SK-N-SH (cell line): ENCODE data around the gene USF3. TPM values are rescaled to one million over a fixed set of nuclear protein-coding genes. Genes with fewer than 3 reads are reported as not detected.

ENCODE experiments used
- CTCF ChIA-PET: fragments of 300-600, 350-600 bp; formaldehyde crosslinking; extraction: SDS; loops from one replicate; lab custom pipeline; 2021; lab: Yijun Ruan, JAX
- POLR2A ChIA-PET: fragments of 350-600 bp; sonication (Branson Sonifier 250); formaldehyde crosslinking; extraction: SDS; loops from one replicate; lab custom pipeline; 2020; ENCODE audit warnings: antibody characterized with exemption, inconsistent platforms; lab: Yijun Ruan, JAX
- DNase-seq: peaks from one replicate; pipeline ENCODE4 v3.0.0; 2012
- H2AFZ ChIP-seq: fragments of 200-600 bp; sonication (generic); 2 replicates; pipeline ENCODE4 v1.8.1; 2016; ENCODE audit warnings: antibody characterized with exemption, mild to moderate bottlenecking, low read depth
- H3F3A ChIP-seq: fragments of 200-600 bp; sonication (generic); replicated peaks from 2 replicates; pipeline ENCODE3; 2016; ENCODE audit warnings: antibody characterized with exemption, mild to moderate bottlenecking; ENCODE audit not compliant: insufficient read depth
- H3K27ac ChIP-seq, 2 experiments: fragments of 200-500 bp in 1 of 2; fragments of 200-600 bp in 1 of 2; sonication (Bioruptor generic) in 1 of 2; sonication (generic), shearing (Covaris generic) in 1 of 2; 2 replicates each; pipeline versions ENCODE4 v1.5.1 to v1.6.1; 2014 to 2016; ENCODE audit warnings: low read depth in 2 of 2, inconsistent platforms in 1 of 2, low read length in 1 of 2, mild to moderate bottlenecking in 1 of 2, mixed read lengths in 1 of 2
- H3K27me3 ChIP-seq: fragments of 200-600 bp; sonication (generic), shearing (Covaris generic); 2 replicates; pipeline ENCODE4 v1.6.1; 2016; ENCODE audit warnings: mixed run types; ENCODE audit not compliant: insufficient read depth
- H3K36me3 ChIP-seq, 2 experiments: fragments of 200-500 bp in 1 of 2; fragments of 200-600 bp in 1 of 2; sonication (Bioruptor generic) in 1 of 2; sonication (generic) in 1 of 2; replicated peaks in 1 of 2; 2 replicates each; pipeline versions ENCODE3 to v1.5.1; 2014 to 2016; ENCODE audit warnings: low read length in 1 of 2, mild to moderate bottlenecking in 1 of 2; ENCODE audit not compliant: insufficient read depth in 2 of 2, control insufficient read depth in 1 of 2
- H3K4me1 ChIP-seq, 2 experiments: fragments of 200-500 bp in 1 of 2; fragments of 200-600 bp in 1 of 2; sonication (Bioruptor generic) in 1 of 2; sonication (generic), shearing (Covaris generic) in 1 of 2; 2 replicates each; pipeline versions ENCODE4 v1.5.1 to v1.6.1; 2014 to 2016; ENCODE audit warnings: low read depth in 1 of 2, low read length in 1 of 2, mixed run types in 1 of 2; ENCODE audit not compliant: insufficient read depth in 2 of 2, control insufficient read depth in 1 of 2
- H3K4me2 ChIP-seq: fragments of 200-600 bp; sonication (generic), shearing (Covaris generic); 2 replicates; pipeline ENCODE4 v1.6.1; 2017; ENCODE audit warnings: mixed run types
- H3K4me3 ChIP-seq, 2 experiments: fragments of 200-500 bp in 1 of 2; fragments of 200-600 bp in 1 of 2; sonication (Bioruptor generic) in 1 of 2; sonication (generic), shearing (Covaris generic) in 1 of 2; 2 replicates each; pipeline versions ENCODE4 v1.5.1 to v1.8.1; 2014 to 2016; ENCODE audit warnings: low read depth in 2 of 2, inconsistent platforms in 1 of 2, low read length in 1 of 2, mild to moderate bottlenecking in 1 of 2, mixed read lengths in 1 of 2, moderate library complexity in 1 of 2
- H3K79me2 ChIP-seq: fragments of 200-600 bp; sonication (generic); 2 replicates; pipeline ENCODE4 v1.8.1; 2017; ENCODE audit warnings: mild to moderate bottlenecking; ENCODE audit not compliant: insufficient read depth
- H3K9ac ChIP-seq: fragments of 200-600 bp; sonication (generic); 2 replicates; pipeline ENCODE4 v1.6.1; 2017; ENCODE audit warnings: mixed run types
- H3K9me2 ChIP-seq: fragments of 200-600 bp; sonication (generic); 2 replicates; pipeline ENCODE4 v1.6.1; 2017; ENCODE audit warnings: mixed run types
- H3K9me3 ChIP-seq: fragments of 200-600 bp; sonication (generic); 2 replicates; pipeline ENCODE4 v1.6.1; 2017; ENCODE audit warnings: mixed run types, mild to moderate bottlenecking, moderate library complexity
- H4K20me1 ChIP-seq: fragments of 200-600 bp; sonication (generic); 2 replicates; pipeline ENCODE4 v1.6.1; 2017; ENCODE audit warnings: mild to moderate bottlenecking, mixed run types; ENCODE audit not compliant: insufficient read depth
- EZH2phosphoT487 ChIP-seq: fragments of 200-600 bp; sonication (generic); IDR thresholded peaks from 2 replicates; pipeline ENCODE4 v1.6.1; 2017; ENCODE audit warnings: low read depth, mixed run types, mild to moderate bottlenecking, antibody characterized with exemption, moderate library complexity, borderline replicate concordance
- FOXJ3 ChIP-seq: sonication (generic); formaldehyde crosslinking; IDR thresholded peaks from 2 replicates; pipeline ENCODE4 v1.5.1; 2020; ENCODE audit warnings: mild to moderate bottlenecking, missing genetic modification reagents
- GABPA ChIP-seq: IDR thresholded peaks from 2 replicates; pipeline ENCODE4 v1.4.0; 2012; ENCODE audit warnings: low read depth, mild to moderate bottlenecking
- GATA2 ChIP-seq: sonication (generic); formaldehyde crosslinking; IDR thresholded peaks from 2 replicates; pipeline ENCODE4 v1.5.0; 2020; ENCODE audit warnings: mild to moderate bottlenecking, missing genetic modification reagents
- MEF2A ChIP-seq: IDR thresholded peaks from 2 replicates; pipeline ENCODE4 v1.4.0; 2012; ENCODE audit warnings: low read depth, borderline replicate concordance
- NRF1 ChIP-seq: IDR thresholded peaks from 2 replicates; pipeline ENCODE4 v1.6.1; 2012; ENCODE audit warnings: low read depth, mild to moderate bottlenecking, low read length
- RAD21 ChIP-seq: IDR thresholded peaks from 2 replicates; pipeline ENCODE4 v1.6.1; 2012; ENCODE audit warnings: mild to moderate bottlenecking, low read length
- RXRA ChIP-seq: IDR thresholded peaks from 2 replicates; pipeline ENCODE4 v1.4.0; 2012; ENCODE audit warnings: low read depth, mild to moderate bottlenecking, borderline replicate concordance
- TCF12 ChIP-seq: IDR thresholded peaks from 2 replicates; pipeline ENCODE4 v1.4.0; 2012
- TEAD4 ChIP-seq: IDR thresholded peaks from 2 replicates; pipeline ENCODE4 v1.4.0; 2012; ENCODE audit warnings: mild to moderate bottlenecking, borderline replicate concordance; ENCODE audit not compliant: insufficient read depth
- WGBS: methylation state at CpG from one replicate; pipeline ENCODE4 v1.1.6; 2017; ENCODE audit warnings: low lambda C conversion rate; 5-methylcytosine and 5-hydroxymethylcytosine counted together
- polyA plus RNA-seq, 3 experiments: library from polyadenylated mRNA; depleted of rRNA; stranded (reverse); fragments of >200 nt; gene quantifications; 2 replicates each; pipeline ENCODE4 v1.2.3, GENCODE V29; 2012
- TF ChIP-seq, protein P1 (sequence below): fragments of 200-600 bp; sonication (generic); IDR thresholded peaks from 2 replicates; pipeline ENCODE4 v1.6.1; 2017; ENCODE audit warnings: antibody characterized with exemption, mild to moderate bottlenecking, moderate library complexity
- TF ChIP-seq, protein P2 (sequence below): IDR thresholded peaks from 2 replicates; pipeline ENCODE4 v1.4.0; 2012; ENCODE audit warnings: low read depth
- TF ChIP-seq, protein P3 (sequence below): IDR thresholded peaks from 2 replicates; pipeline ENCODE4; 2012
- TF ChIP-seq, protein P4 (sequence below): IDR thresholded peaks from 2 replicates; pipeline ENCODE4 v1.4.0; 2012; ENCODE audit warnings: low read depth, borderline replicate concordance
- TF ChIP-seq, protein P5 (sequence below): IDR thresholded peaks from 2 replicates; pipeline ENCODE4 v1.6.1; 2012; ENCODE audit warnings: mild to moderate bottlenecking, low read depth, low read length, moderate library complexity

The USF3 gene
- polyA plus RNA-seq, 1 of the 3 experiments (the other 2 are of a cell fraction) = 3.1 TPM

DNA sequence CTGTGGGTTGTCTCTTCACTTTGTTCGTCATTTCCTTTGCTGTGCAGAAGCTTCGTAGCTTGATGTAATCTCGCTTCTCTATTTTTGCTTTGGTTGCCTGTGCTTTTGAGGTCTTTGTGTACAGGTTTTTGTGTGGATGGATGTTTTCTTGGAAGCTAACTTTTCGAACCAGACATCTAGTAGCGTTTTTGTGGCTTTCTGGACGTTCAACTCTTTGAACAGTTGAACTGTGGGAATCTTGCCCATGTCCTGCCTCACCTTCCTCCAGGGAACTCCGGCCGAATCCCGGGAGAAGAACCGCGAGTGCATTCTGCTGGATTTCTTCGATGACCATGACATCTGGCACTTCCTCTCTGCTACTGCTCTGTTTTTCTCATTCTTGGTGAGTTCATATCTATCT is 70.6 kb downstream of the USF3 start:
- Histone ChIP-seq H3F3A (no peaks in the 10 kb centered on the region), H3K4me1 (no peaks in the 10 kb centered on the region), H2AFZ (no peak overlapping the region), H3K4me2 (no peak overlapping the region), H3K27me3 (no peaks in the 10 kb centered on the region), H3K27ac (no peak overlapping the region), H3K9me3 (no peaks in the 10 kb centered on the region), H3K9ac (no peak overlapping the region), H4K20me1 (no peaks in the 10 kb centered on the region), H3K79me2 (no peaks in the 10 kb centered on the region), H3K36me3 (no peaks in the 10 kb centered on the region), H3K9me2 (no peaks in the 10 kb centered on the region), H3K4me3 (no peak overlapping the region)
- ChIA-PET CTCF (interaction anchor here (0.7 to 2.5 kb wide), 5 partner anchors 9 to 138 kb away, joined by 3 to 18 read pairs (median 4); no protein-coding TSS in a partner anchor), POLR2A (interaction anchor here (0.6 kb wide), 1 partner anchor 398 kb away, joined by 3 read pairs; no protein-coding TSS in a partner anchor)
- 83% methylated on average over 12 of the region's 12 CpGs for WGBS
- DNase-seq = no peak
- TF ChIP-seq MEF2A = no peak
- no peak for TF ChIP-seq FOXJ3 (CRISPR knock-in tag)
- TF ChIP-seq TCF12 = no peak
- no peak for TF ChIP-seq GABPA

DNA sequence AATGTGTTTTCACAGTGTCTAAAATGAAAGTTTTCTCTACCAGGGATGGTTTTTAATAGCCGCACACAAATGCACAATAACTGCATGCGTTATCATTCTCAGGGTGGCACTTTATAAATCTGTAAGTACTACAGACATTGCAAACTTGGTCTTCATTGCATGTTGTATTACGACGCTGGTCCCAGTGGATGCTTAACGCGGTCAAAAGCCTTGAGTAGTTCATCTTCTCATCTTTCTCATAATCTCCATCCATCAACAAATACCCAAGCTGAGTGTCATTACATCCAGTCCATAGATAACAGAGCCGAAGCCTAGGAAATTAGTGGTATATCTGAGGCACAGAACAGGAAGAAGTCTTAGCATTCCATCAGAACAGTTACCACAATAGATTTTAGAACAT is 72.6 kb downstream of the USF3 start:
- POLR2A ChIA-PET = no interaction called here
- no peak overlapping the region for H3K4me2 ChIP-seq
- H3K27me3 ChIP-seq = no peaks in the 10 kb centered on the region
- WGBS = 87% methylated on average over 7 of the region's 7 CpGs
- H3K4me3 ChIP-seq = no peak overlapping the region
- no peaks in the 10 kb centered on the region for H3K36me3 ChIP-seq
- H3F3A ChIP-seq = no peaks in the 10 kb centered on the region
- H3K27ac ChIP-seq = no peak overlapping the region
- H3K79me2 ChIP-seq = no peaks in the 10 kb centered on the region
- TF ChIP-seq TCF12 (no peak), MEF2A (no peak)
- TF ChIP-seq, protein P1, sequence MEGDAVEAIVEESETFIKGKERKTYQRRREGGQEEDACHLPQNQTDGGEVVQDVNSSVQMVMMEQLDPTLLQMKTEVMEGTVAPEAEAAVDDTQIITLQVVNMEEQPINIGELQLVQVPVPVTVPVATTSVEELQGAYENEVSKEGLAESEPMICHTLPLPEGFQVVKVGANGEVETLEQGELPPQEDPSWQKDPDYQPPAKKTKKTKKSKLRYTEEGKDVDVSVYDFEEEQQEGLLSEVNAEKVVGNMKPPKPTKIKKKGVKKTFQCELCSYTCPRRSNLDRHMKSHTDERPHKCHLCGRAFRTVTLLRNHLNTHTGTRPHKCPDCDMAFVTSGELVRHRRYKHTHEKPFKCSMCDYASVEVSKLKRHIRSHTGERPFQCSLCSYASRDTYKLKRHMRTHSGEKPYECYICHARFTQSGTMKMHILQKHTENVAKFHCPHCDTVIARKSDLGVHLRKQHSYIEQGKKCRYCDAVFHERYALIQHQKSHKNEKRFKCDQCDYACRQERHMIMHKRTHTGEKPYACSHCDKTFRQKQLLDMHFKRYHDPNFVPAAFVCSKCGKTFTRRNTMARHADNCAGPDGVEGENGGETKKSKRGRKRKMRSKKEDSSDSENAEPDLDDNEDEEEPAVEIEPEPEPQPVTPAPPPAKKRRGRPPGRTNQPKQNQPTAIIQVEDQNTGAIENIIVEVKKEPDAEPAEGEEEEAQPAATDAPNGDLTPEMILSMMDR = no peak
- CTCF ChIA-PET = no interaction called here
- H4K20me1 ChIP-seq = no peaks in the 10 kb centered on the region
- H3K9me2 ChIP-seq = no peaks in the 10 kb centered on the region
- no peaks in the 10 kb centered on the region for H3K4me1 ChIP-seq
- H3K9ac ChIP-seq = no peak overlapping the region
- DNase-seq = no peak
- H3K9me3 ChIP-seq = no peaks in the 10 kb centered on the region
- no peak overlapping the region for H2AFZ ChIP-seq

DNA sequence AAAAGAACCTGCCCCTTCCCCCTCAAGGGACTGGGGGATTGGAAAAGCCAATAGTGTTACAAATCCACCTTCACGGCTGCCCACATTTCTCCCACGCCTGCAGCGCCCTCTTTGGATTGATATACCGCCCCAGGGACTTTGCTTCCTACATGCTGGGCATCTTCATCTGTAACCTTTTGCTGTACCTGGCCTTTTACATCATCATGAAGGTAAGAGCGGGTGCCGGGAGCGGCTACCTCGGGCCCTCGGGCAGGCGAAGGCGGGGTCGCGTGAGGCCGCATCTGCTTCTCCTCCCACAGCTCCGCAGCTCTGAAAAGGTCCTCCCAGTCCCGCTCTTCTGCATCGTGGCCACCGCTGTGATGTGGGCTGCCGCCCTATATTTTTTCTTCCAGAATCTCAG is 73.1 kb downstream of the USF3 start:
- no peaks in the 10 kb centered on the region for H3K9me2 ChIP-seq
- 91% methylated on average over 19 of the region's 19 CpGs for WGBS
- TF ChIP-seq TEAD4 (no peak), GATA2 (CRISPR knock-in tag) (no peak), RAD21 (no peak), EZH2phosphoT487 (no peak), RXRA (no peak), NRF1 (no peak), FOXJ3 (CRISPR knock-in tag) (no peak)
- TF ChIP-seq, protein P2, sequence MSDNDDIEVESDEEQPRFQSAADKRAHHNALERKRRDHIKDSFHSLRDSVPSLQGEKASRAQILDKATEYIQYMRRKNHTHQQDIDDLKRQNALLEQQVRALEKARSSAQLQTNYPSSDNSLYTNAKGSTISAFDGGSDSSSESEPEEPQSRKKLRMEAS = no peak
- TF ChIP-seq, protein P3, sequence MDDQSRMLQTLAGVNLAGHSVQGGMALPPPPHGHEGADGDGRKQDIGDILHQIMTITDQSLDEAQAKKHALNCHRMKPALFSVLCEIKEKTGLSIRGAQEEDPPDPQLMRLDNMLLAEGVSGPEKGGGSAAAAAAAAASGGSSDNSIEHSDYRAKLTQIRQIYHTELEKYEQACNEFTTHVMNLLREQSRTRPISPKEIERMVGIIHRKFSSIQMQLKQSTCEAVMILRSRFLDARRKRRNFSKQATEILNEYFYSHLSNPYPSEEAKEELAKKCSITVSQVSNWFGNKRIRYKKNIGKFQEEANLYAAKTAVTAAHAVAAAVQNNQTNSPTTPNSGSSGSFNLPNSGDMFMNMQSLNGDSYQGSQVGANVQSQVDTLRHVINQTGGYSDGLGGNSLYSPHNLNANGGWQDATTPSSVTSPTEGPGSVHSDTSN = no peak
- TF ChIP-seq, protein P4, sequence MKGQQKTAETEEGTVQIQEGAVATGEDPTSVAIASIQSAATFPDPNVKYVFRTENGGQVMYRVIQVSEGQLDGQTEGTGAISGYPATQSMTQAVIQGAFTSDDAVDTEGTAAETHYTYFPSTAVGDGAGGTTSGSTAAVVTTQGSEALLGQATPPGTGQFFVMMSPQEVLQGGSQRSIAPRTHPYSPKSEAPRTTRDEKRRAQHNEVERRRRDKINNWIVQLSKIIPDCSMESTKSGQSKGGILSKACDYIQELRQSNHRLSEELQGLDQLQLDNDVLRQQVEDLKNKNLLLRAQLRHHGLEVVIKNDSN = no peak
- TF ChIP-seq, protein P5, sequence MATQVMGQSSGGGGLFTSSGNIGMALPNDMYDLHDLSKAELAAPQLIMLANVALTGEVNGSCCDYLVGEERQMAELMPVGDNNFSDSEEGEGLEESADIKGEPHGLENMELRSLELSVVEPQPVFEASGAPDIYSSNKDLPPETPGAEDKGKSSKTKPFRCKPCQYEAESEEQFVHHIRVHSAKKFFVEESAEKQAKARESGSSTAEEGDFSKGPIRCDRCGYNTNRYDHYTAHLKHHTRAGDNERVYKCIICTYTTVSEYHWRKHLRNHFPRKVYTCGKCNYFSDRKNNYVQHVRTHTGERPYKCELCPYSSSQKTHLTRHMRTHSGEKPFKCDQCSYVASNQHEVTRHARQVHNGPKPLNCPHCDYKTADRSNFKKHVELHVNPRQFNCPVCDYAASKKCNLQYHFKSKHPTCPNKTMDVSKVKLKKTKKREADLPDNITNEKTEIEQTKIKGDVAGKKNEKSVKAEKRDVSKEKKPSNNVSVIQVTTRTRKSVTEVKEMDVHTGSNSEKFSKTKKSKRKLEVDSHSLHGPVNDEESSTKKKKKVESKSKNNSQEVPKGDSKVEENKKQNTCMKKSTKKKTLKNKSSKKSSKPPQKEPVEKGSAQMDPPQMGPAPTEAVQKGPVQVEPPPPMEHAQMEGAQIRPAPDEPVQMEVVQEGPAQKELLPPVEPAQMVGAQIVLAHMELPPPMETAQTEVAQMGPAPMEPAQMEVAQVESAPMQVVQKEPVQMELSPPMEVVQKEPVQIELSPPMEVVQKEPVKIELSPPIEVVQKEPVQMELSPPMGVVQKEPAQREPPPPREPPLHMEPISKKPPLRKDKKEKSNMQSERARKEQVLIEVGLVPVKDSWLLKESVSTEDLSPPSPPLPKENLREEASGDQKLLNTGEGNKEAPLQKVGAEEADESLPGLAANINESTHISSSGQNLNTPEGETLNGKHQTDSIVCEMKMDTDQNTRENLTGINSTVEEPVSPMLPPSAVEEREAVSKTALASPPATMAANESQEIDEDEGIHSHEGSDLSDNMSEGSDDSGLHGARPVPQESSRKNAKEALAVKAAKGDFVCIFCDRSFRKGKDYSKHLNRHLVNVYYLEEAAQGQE = no peak

More for the DNA sequence above, 73.1 kb downstream of the USF3 start:
- H3K36me3 ChIP-seq = no peaks in the 10 kb centered on the region
- H3K79me2 ChIP-seq = no peaks in the 10 kb centered on the region
- H4K20me1 ChIP-seq = no peaks in the 10 kb centered on the region
- no peak overlapping the region for H3K4me2 ChIP-seq
- H3K4me3 ChIP-seq = no peak overlapping the region
- DNase-seq = no peak
- no peak overlapping the region for H2AFZ ChIP-seq
- H3K9me3 ChIP-seq = no peaks in the 10 kb centered on the region
- H3K9ac ChIP-seq = no peak overlapping the region
- ChIA-PET POLR2A (no interaction called here), CTCF (no interaction called here)
- no peak overlapping the region for H3K27ac ChIP-seq
- no peaks in the 10 kb centered on the region for H3F3A ChIP-seq
- no peaks in the 10 kb centered on the region for H3K4me1 ChIP-seq
- H3K27me3 ChIP-seq = no peaks in the 10 kb centered on the region
